Keratinocyte (primary cell): ENCODE results near the gene CEP95. TPM values are rescaled to one million over a fixed set of nuclear protein-coding genes. Genes with fewer than 3 reads are reported as not detected.

Source experiments
- DNase-seq: peaks from one replicate; pipeline ENCODE4 v3.0.0-alpha.2; 2011; ENCODE audit warnings: low read depth, missing footprints, low spot score
- FAIRE-seq: peaks from 2 replicates; lab custom pipeline; 2011; peaks lifted over from hg19 to GRCh38; lab: Jason Lieb, UNC
- H2AFZ ChIP-seq: 2 replicates; pipeline ENCODE4 v1.6.0; 2012; ENCODE audit warnings: low read length, control low read depth, inconsistent platforms; ENCODE audit not compliant: control insufficient read depth
- H3K27ac ChIP-seq: 2 replicates; pipeline ENCODE4 v1.5.1; 2011; ENCODE audit warnings: low read length; ENCODE audit not compliant: control insufficient read depth, insufficient read depth
- H3K27me3 ChIP-seq: 3 replicates; pipeline ENCODE4 v1.6.0; 2011; ENCODE audit warnings: low read length; ENCODE audit not compliant: control insufficient read depth, insufficient read depth; ENCODE audit errors: extremely low read depth
- H3K36me3 ChIP-seq, 2 experiments: 2 replicates in 1 of 2; 3 replicates in 1 of 2; pipeline ENCODE4 v1.5.1; 2011; ENCODE audit warnings: low read length in 2 of 2, mild to moderate bottlenecking in 1 of 2; ENCODE audit not compliant: control insufficient read depth in 2 of 2, insufficient read depth in 2 of 2; ENCODE audit errors: extremely low read depth in 1 of 2
- H3K4me1 ChIP-seq: 3 replicates; pipeline ENCODE4 v1.5.1; 2011; ENCODE audit warnings: low read length; ENCODE audit not compliant: control insufficient read depth, insufficient read depth; ENCODE audit errors: extremely low read depth
- H3K4me2 ChIP-seq: 3 replicates; pipeline ENCODE4 v1.6.0; 2011; ENCODE audit warnings: low read depth, low read length; ENCODE audit not compliant: control insufficient read depth, insufficient read depth; ENCODE audit errors: extremely low read depth
- H3K4me3 ChIP-seq, 3 experiments: fragments of 200-600 bp in 1 of 3; sonication (generic) in 1 of 3; 2 replicates in 2 of 3; 3 replicates in 1 of 3; pipeline ENCODE4 v1.5.1; 2011 to 2016; ENCODE audit warnings: low read length in 3 of 3, mild to moderate bottlenecking in 3 of 3, control low read depth in 2 of 3, inconsistent platforms in 1 of 3, low read depth in 1 of 3, mixed read lengths in 1 of 3, mixed run types in 1 of 3, moderate library complexity in 1 of 3; ENCODE audit not compliant: control insufficient read depth in 2 of 3, insufficient read depth in 2 of 3; ENCODE audit errors: extremely low read depth in 1 of 3
- H3K79me2 ChIP-seq: 2 replicates; pipeline ENCODE4 v1.6.0; 2012; ENCODE audit warnings: low read length; ENCODE audit not compliant: control insufficient read depth, insufficient read depth
- H3K9ac ChIP-seq: 3 replicates; pipeline ENCODE4 v1.6.0; 2011; ENCODE audit warnings: low read length; ENCODE audit not compliant: control insufficient read depth, insufficient read depth; ENCODE audit errors: extremely low read depth
- H3K9me1 ChIP-seq: 3 replicates; pipeline ENCODE4 v1.6.0; 2011; ENCODE audit warnings: low read length; ENCODE audit not compliant: control insufficient read depth, insufficient read depth; ENCODE audit errors: extremely low read depth
- H3K9me3 ChIP-seq: 2 replicates; pipeline ENCODE4 v1.5.1; 2012; ENCODE audit warnings: low read depth, low read length; ENCODE audit not compliant: control insufficient read depth
- H4K20me1 ChIP-seq: 3 replicates; pipeline ENCODE4 v1.6.0; 2011; ENCODE audit warnings: low read length; ENCODE audit not compliant: control insufficient read depth, insufficient read depth; ENCODE audit errors: extremely low read depth
- CTCF ChIP-seq, 3 experiments: IDR thresholded peaks in 1 of 3; conservative IDR thresholded peaks in 1 of 3; optimal IDR thresholded peaks in 1 of 3; 2 replicates in 2 of 3; 3 replicates in 1 of 3; pipeline versions ENCODE3 to v1.5.1; 2011; ENCODE audit warnings: low read length in 3 of 3, mild to moderate bottlenecking in 3 of 3, moderate library complexity in 2 of 3, control low read depth in 1 of 3, inconsistent platforms in 1 of 3; ENCODE audit not compliant: insufficient read depth in 2 of 3; ENCODE audit errors: extremely low read depth in 1 of 3
- EZH2 ChIP-seq: IDR thresholded peaks from one replicate; pipeline ENCODE4 v1.6.1; 2012; ENCODE audit warnings: inconsistent platforms, mild to moderate bottlenecking, low read length, moderate library complexity
- dilution Hi-C: fragments of 300-500 bp; cut with MboI; formaldehyde crosslinking; loops from one replicate; pipeline ENCODE4 v1.7.0; 2020; ENCODE audit warnings: low sequenced_read_pairs; ENCODE audit not compliant: extremely low pct_ligation_motif_present
- polyA plus RNA-seq, 5 experiments: library from polyadenylated mRNA; depleted of rRNA in 3 of 5; stranded (reverse) in 3 of 5; stranded (forward) in 1 of 5; unstranded in 1 of 5; fragments of >200 nt; gene quantifications; 1 replicate in 1 of 5; 2 replicates in 3 of 5; 3 replicates in 1 of 5; pipeline versions ENCODE4 v1.2.1 to v1.2.3, GENCODE V29; 2011 to 2012; ENCODE audit warnings: missing spikeins in 2 of 5, low read depth in 1 of 5, low replicate concordance in 1 of 5

Gene CEP95
- polyA plus RNA-seq, 1 donor (not counting 4 experiments of a cell fraction or from before 2014, with no cell fraction given): 31.6 TPM

- H3K9me1 ChIP-seq: no peaks in the 10 kb centered on the region
- TF ChIP-seq CTCF (optimal IDR thresholded peaks at IDR 0.05 in 1 of 3, IDR thresholded peaks at IDR 0.05 in 1 of 3, conservative IDR thresholded peaks at IDR 0.05 in 1 of 3; ENCODE audit: extremely low read depth in 1 of 3, insufficient read depth in 2 of 3, low read length in 3 of 3): peak; percentile 24 to 54 (median 44)
- TF ChIP-seq EZH2: no peak
- no peaks in the 10 kb centered on the region for H3K79me2 ChIP-seq
- H3K27me3 ChIP-seq: no peaks in the 10 kb centered on the region
- FAIRE-seq (no peak), DNase-seq (no peak)
- dilution Hi-C loops: no loop called here
- no peak overlapping the region for H3K4me2 ChIP-seq
- H3K27ac ChIP-seq: no peak overlapping the region
- H2AFZ ChIP-seq: no peak overlapping the region
- no peaks in the 10 kb centered on the region for H3K9me3 ChIP-seq
- peaks cover 22 to 42% of the 10 kb centered on the region in 2 experiments for H3K36me3 ChIP-seq
- H3K4me1 ChIP-seq: no peaks in the 10 kb centered on the region
- peaks cover 4% of the 10 kb centered on the region for H4K20me1 ChIP-seq
- no peak overlapping the region for H3K9ac ChIP-seq
- no peak overlapping the region for H3K4me3 ChIP-seq
These were observed 27.4 kb downstream of the CEP95 start for GRCh38 chr17:64534187-64534586.

GRCh38 chr17:64535357-64535756, 28.6 kb downstream of the CEP95 start:
- H4K20me1 ChIP-seq: peaks cover 8% of the 10 kb centered on the region
- H3K9ac ChIP-seq: no peak overlapping the region
- FAIRE-seq (no peak), DNase-seq (no peak)
- no peaks in the 10 kb centered on the region for H3K9me1 ChIP-seq
- H3K4me3 ChIP-seq: no peak overlapping the region
- H3K79me2 ChIP-seq: no peaks in the 10 kb centered on the region
- no peaks in the 10 kb centered on the region for H3K4me1 ChIP-seq
- dilution Hi-C loops: no loop called here
- TF ChIP-seq EZH2: no peak
- no peak for TF ChIP-seq CTCF (optimal IDR thresholded peaks at IDR 0.05 in 1 of 3, IDR thresholded peaks at IDR 0.05 in 1 of 3, conservative IDR thresholded peaks at IDR 0.05 in 1 of 3; ENCODE audit: extremely low read depth in 1 of 3, insufficient read depth in 2 of 3, low read length in 3 of 3)
- no peak overlapping the region for H3K4me2 ChIP-seq
- no peaks in the 10 kb centered on the region for H3K9me3 ChIP-seq
- no peak overlapping the region for H3K27ac ChIP-seq
- H3K36me3 ChIP-seq: peaks cover 26 to 47% of the 10 kb centered on the region in 2 experiments
- no peaks in the 10 kb centered on the region for H3K27me3 ChIP-seq
- no peak overlapping the region for H2AFZ ChIP-seq
